GM19351 (cell line): Measurements from ENCODE around the gene FRMD3.

Source experiments
- ATAC-seq: cut with Tn5 transposase; IDR thresholded peaks from one replicate; pipeline ENCODE4 v1.9.1; 2021; ENCODE audit warnings: mild to moderate bottlenecking, moderate library complexity; ENCODE audit not compliant: unreplicated experiment

Gene FRMD3

GRCh38 chr9:83294816-83295215 is 243.4 kb downstream of the FRMD3 start:
- no peak for ATAC-seq

GRCh38 chr9:83291196-83291595 is 247.0 kb downstream of the FRMD3 start:
- ATAC-seq, result no peak

GRCh38 chr9:83290692-83291091 is 247.5 kb downstream of the FRMD3 start:
- ATAC-seq, result no peak

- no peak for ATAC-seq
Measured at GRCh38 chr9:83287021-83287420, 251.2 kb downstream of the FRMD3 start.

- no peak for ATAC-seq
Measured at GRCh38 chr9:83285445-83286225, 252.6 kb downstream of the FRMD3 start.

- no peak for ATAC-seq
Measured at GRCh38 chr9:83284746-83285145, 253.5 kb downstream of the FRMD3 start.

- ATAC-seq, result no peak
Measured at GRCh38 chr9:83283528-83283927, 254.7 kb downstream of the FRMD3 start.

GRCh38 chr9:83281306-83282255 is 256.6 kb downstream of the FRMD3 start:
- ATAC-seq, result no peak

GRCh38 chr9:83280790-83281189 is 257.4 kb downstream of the FRMD3 start:
- ATAC-seq, result no peak

GRCh38 chr9:83280268-83280667 is 257.9 kb downstream of the FRMD3 start:
- ATAC-seq, result no peak

GRCh38 chr9:83274787-83275186 is 263.4 kb downstream of the FRMD3 start:
- ATAC-seq, result no peak

GRCh38 chr9:83271665-83272071 is 266.5 kb downstream of the FRMD3 start:
- no peak for ATAC-seq

GRCh38 chr9:83270116-83270515 is 268.1 kb downstream of the FRMD3 start:
- no peak for ATAC-seq

GRCh38 chr9:83267741-83268140 is 270.5 kb downstream of the FRMD3 start:
- ATAC-seq, result no peak

- no peak for ATAC-seq
Measured at GRCh38 chr9:83266666-83267496, 271.3 kb downstream of the FRMD3 start.

- ATAC-seq, result no peak
Measured at GRCh38 chr9:83266331-83266665, 271.9 kb downstream of the FRMD3 start.

- ATAC-seq, result no peak
Measured at GRCh38 chr9:83264315-83264714, 273.9 kb downstream of the FRMD3 start.

GRCh38 chr9:83259558-83259957 is 278.6 kb downstream of the FRMD3 start:
- no peak for ATAC-seq

GRCh38 chr9:83257937-83258891 is 280.0 kb downstream of the FRMD3 start:
- no peak for ATAC-seq

- peak; percentile 88 for ATAC-seq
Measured at GRCh38 chr9:83247732-83248131, 290.5 kb downstream of the FRMD3 start.
